Stimulated activated naive CD8-positive, alpha-beta T cell treated with anti-CD3 and anti-CD28 coated beads, Interleukin-15, Interleukin-2, amounts not matched to agents 100 ng/mL and 50 ng/mL, for 24 hours (primary cell): Measurements from ENCODE around the gene PARVA.
"Not testable (repeated sequence)": the region's sequence is repeated elsewhere in the genome, so short reads cannot be mapped to it uniquely, and the experiment has no call there.

ENCODE experiments used
- H3K27ac Mint-ChIP-seq: one replicate; pipeline ENCODE4 v1.8.0; 2021; ENCODE audit warnings: mild to moderate bottlenecking, mixed read lengths
- H3K27me3 Mint-ChIP-seq: one replicate; pipeline ENCODE4 v1.8.0; 2021; ENCODE audit warnings: mixed read lengths
- H3K36me3 Mint-ChIP-seq: one replicate; pipeline ENCODE4 v1.8.0; 2021; ENCODE audit warnings: low read depth, mixed read lengths
- H3K4me1 Mint-ChIP-seq: one replicate; pipeline ENCODE4 v1.8.0; 2021; ENCODE audit warnings: low read depth, mixed read lengths
- H3K4me3 Mint-ChIP-seq: one replicate; pipeline ENCODE4 v1.8.0; 2021; ENCODE audit warnings: mild to moderate bottlenecking, mixed read lengths
- H3K9me3 Mint-ChIP-seq: one replicate; pipeline ENCODE4 v1.8.0; 2021; ENCODE audit warnings: mixed read lengths

PARVA gene

DNA sequence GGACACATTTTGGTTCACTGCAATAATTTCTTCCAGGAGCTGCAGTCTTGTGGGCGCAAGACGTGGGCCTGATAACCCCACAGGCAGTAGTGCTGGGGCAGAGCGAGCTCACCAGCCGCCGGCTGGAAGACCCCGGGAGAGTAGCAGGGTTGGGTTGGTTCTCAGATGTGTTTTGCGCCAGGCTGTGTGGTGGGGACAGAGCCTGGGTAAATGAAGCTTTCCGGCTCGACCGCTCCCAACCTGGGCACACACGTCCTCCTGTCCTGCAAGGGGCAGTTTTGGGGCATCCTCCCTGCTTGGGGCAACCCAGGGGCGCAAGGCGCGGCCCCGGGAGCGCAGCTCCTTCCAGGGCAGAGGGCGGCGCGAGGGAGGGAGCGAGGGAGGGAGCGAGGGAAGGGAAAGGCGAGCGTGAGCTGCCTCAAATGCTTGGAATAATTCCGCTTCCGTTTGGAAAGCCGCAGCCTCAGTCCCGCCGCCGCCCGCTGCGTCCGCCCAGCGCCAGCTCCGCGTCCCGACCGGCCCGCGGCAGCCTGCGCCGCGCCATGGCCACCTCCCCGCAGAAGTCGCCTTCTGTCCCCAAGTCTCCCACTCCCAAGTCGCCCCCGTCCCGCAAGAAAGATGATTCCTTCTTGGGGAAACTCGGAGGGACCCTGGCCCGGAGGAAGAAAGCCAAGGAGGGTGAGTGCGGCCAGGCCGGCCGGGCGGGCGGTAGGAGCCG is at the start of gene PARVA:
Gene PARVA (plus strand): TSS at position 466 of the 718 bp plus-strand sequence. CDS start 77 bp downstream, at position 543.
- Mint-ChIP-seq H3K36me3 (no peaks in the 10 kb centered on the region), H3K27me3 (peaks cover 47% of the 10 kb centered on the region), H3K4me1 (peaks cover 3% of the 10 kb centered on the region), H3K9me3 (peaks cover 9% of the 10 kb centered on the region), H3K27ac (no peak within 1 kb of the TSS), H3K4me3 (peak within 1 kb of the TSS; percentile 71)

DNA sequence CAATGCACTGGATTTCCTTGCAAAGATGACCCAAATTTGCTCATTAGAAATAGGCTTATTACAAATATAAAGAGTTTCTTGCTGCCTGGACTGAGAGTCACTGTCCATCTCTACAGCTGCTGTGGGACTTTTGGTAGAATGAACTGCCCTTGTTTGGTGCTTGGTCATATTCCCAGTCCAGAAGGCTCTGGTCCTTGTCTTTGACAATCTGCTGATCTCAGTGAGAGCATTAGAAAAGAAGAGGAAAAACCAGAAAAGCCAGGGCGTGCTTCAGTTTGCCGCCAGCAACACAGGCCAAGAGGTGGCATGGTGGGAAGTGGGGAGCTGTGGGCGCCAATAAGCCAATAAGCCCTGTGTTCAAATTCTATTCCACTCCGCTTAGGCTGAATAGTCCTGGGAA is 48.2 kb upstream of the PARVA start:
- Mint-ChIP-seq H3K36me3 (peaks cover 3% of the 10 kb centered on the region), H3K27me3 (no peaks in the 10 kb centered on the region), H3K27ac (no peak overlapping the region), H3K4me3 (no peak overlapping the region), H3K9me3 (no peaks in the 10 kb centered on the region), H3K4me1 (no peaks in the 10 kb centered on the region)

DNA sequence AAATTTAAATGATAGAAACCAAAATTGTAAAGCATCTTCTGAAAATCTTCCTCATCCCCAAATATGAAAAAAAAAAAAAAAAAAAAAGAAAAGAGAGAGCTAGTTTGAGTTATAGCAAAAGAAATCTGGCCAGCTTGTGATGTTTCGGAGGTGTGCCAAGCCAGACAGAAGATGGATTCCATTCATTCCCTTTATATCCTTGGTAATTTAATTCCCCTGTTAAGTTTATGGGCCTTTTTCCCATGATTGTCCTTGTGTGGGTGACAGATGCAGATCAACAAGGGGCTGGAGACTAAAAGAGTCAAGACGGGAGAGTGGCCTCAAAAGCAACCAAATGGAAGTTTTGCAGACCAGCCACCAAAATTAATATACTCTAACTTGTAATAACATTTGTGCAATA is 47.6 kb upstream of the PARVA start:
- no peaks in the 10 kb centered on the region for H3K36me3 Mint-ChIP-seq
- no peaks in the 10 kb centered on the region for H3K27me3 Mint-ChIP-seq
- H3K27ac Mint-ChIP-seq, result no peak overlapping the region
- H3K9me3 Mint-ChIP-seq, result no peaks in the 10 kb centered on the region
- H3K4me1 Mint-ChIP-seq, result no peaks in the 10 kb centered on the region
- H3K4me3 Mint-ChIP-seq, result no peak overlapping the region

- Mint-ChIP-seq H3K27me3 (no peaks in the 10 kb centered on the region), H3K36me3 (no peaks in the 10 kb centered on the region), H3K27ac (no peak overlapping the region), H3K4me3 (no peak overlapping the region), H3K4me1 (no peaks in the 10 kb centered on the region), H3K9me3 (no peaks in the 10 kb centered on the region)
Observed at GRCh38 chr11:12330485-12331231, 46.7 kb upstream of the PARVA start.

- H3K27me3 Mint-ChIP-seq, result no peaks in the 10 kb centered on the region
- H3K4me3 Mint-ChIP-seq, result no peak overlapping the region
- no peaks in the 10 kb centered on the region for H3K9me3 Mint-ChIP-seq
- no peaks in the 10 kb centered on the region for H3K36me3 Mint-ChIP-seq
- H3K27ac Mint-ChIP-seq, result no peak overlapping the region
- no peaks in the 10 kb centered on the region for H3K4me1 Mint-ChIP-seq
Observed at GRCh38 chr11:12331239-12331874, 46.0 kb upstream of the PARVA start.

GRCh38 chr11:12343526-12343925 is 33.8 kb upstream of the PARVA start:
- H3K4me3 Mint-ChIP-seq, result no peak overlapping the region
- H3K9me3 Mint-ChIP-seq, result peaks cover 4% of the 10 kb centered on the region
- H3K4me1 Mint-ChIP-seq, result no peaks in the 10 kb centered on the region
- no peaks in the 10 kb centered on the region for H3K36me3 Mint-ChIP-seq
- H3K27ac Mint-ChIP-seq, result no peak overlapping the region
- peaks cover 6% of the 10 kb centered on the region for H3K27me3 Mint-ChIP-seq

DNA sequence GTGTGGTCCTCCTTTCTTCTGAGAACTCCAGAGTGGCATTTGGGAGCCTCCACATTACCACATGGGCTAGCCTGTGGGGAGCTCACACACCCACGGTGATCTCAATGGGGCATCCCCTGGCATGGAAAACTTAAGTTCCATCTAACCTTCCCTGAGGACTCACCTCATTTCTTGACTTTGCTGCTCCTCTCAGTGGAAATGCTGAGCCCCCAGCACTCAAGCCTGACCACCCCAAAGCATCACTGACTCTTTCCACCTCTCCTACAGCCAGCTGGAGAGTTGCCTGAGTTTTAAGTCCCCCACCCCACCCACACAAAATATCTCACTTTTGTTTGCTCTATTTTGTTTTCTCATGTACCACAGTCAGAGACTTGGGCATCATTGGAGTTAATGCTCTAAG is 23.8 kb upstream of the PARVA start:
- Mint-ChIP-seq H3K27me3 (no peaks in the 10 kb centered on the region), H3K36me3 (no peaks in the 10 kb centered on the region), H3K4me1 (peaks cover 23% of the 10 kb centered on the region), H3K9me3 (no peaks in the 10 kb centered on the region), H3K27ac (peak overlapping the region; percentile 38), H3K4me3 (no peak overlapping the region)

DNA sequence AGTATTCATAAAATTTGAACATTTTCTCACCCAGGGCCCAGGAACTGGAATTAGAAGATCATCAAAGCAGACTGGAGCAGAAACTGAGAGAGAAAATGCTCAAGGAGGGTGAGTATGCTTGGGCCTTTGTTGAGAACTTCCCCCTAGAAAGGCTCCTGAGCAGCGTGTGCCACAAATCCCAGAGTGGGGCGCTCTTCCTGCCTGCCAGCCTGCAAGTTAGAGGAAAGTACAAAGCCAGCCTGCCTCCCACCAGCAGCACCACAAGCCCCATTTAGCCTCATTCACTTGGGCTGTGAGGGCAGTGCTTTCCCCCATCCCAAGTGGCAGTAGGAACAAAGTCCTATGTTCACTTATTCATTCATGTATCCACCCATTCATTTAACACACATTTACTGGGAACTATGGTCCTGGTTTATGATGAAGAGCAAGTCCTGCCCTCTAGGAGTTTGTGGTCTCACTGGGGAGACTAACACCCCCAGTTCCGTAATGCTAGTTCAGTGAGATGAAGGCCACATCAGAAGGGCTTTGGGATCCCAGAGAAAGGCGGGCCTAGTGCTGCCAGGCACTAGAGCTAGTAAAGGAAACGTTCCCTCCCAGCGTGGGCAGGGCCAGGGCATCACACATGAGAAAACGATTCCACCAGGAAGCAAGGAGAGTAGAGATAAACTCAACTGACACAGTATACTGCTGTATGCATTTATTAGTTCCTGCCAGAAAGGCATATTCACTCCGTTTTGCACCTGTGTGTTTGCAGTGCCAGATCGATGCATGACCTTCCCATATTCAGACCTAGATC is 22.4 kb upstream of the PARVA start:
- H3K27me3 Mint-ChIP-seq, result no peaks in the 10 kb centered on the region
- H3K27ac Mint-ChIP-seq, result no peak overlapping the region
- H3K4me1 Mint-ChIP-seq, result peaks cover 23% of the 10 kb centered on the region
- H3K36me3 Mint-ChIP-seq, result no peaks in the 10 kb centered on the region
- H3K9me3 Mint-ChIP-seq, result no peaks in the 10 kb centered on the region
- H3K4me3 Mint-ChIP-seq, result no peak overlapping the region

GRCh38 chr11:12356944-12357655 is 20.3 kb upstream of the PARVA start:
- no peaks in the 10 kb centered on the region for H3K36me3 Mint-ChIP-seq
- H3K4me3 Mint-ChIP-seq, result no peak overlapping the region
- H3K27ac Mint-ChIP-seq, result no peak overlapping the region
- peaks cover 20% of the 10 kb centered on the region for H3K4me1 Mint-ChIP-seq
- no peaks in the 10 kb centered on the region for H3K27me3 Mint-ChIP-seq
- no peaks in the 10 kb centered on the region for H3K9me3 Mint-ChIP-seq

GRCh38 chr11:12357697-12358096 is 19.7 kb upstream of the PARVA start:
- H3K4me1 Mint-ChIP-seq, result peaks cover 21% of the 10 kb centered on the region
- H3K36me3 Mint-ChIP-seq, H3K27ac Mint-ChIP-seq, H3K27me3 Mint-ChIP-seq, H3K4me3 Mint-ChIP-seq, H3K9me3 Mint-ChIP-seq: not testable (repeated sequence)

- H3K4me3 Mint-ChIP-seq, result no peak overlapping the region
- H3K27me3 Mint-ChIP-seq, result no peaks in the 10 kb centered on the region
- H3K36me3 Mint-ChIP-seq, result no peaks in the 10 kb centered on the region
- no peaks in the 10 kb centered on the region for H3K9me3 Mint-ChIP-seq
- H3K27ac Mint-ChIP-seq, result no peak overlapping the region
- peaks cover 22% of the 10 kb centered on the region for H3K4me1 Mint-ChIP-seq
Observed at GRCh38 chr11:12358302-12359188, 18.8 kb upstream of the PARVA start.

DNA sequence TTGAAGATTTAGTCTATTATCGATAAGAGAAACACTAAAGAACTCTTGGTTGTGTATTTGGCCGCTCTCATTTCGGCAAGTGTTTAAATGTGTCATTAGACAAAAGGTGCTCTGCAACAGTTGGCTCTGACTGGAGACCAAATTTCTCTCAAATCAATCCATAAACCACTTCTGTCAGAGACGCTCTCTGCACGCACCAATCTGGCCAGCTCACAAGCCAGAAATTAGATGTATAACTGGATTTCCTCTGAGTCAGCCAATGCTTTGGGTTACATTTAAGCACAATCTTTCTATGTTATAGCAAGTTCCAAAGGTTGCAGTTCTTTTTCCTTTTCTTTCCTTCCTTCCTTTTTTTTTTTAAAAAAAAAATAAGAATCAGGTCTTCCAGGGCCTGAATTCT is 17.6 kb upstream of the PARVA start:
- H3K36me3 Mint-ChIP-seq, result no peaks in the 10 kb centered on the region

GRCh38 chr11:12361682-12362081 is 15.7 kb upstream of the PARVA start:
- H3K27me3 Mint-ChIP-seq, result no peaks in the 10 kb centered on the region
- peaks cover 20% of the 10 kb centered on the region for H3K4me1 Mint-ChIP-seq
- H3K4me3 Mint-ChIP-seq, result no peak overlapping the region
- H3K36me3 Mint-ChIP-seq, result no peaks in the 10 kb centered on the region
- no peak overlapping the region for H3K27ac Mint-ChIP-seq
- no peaks in the 10 kb centered on the region for H3K9me3 Mint-ChIP-seq

More for the DNA sequence above, 17.6 kb upstream of the PARVA start:
- Mint-ChIP-seq H3K4me3 (no peak overlapping the region), H3K27me3 (no peaks in the 10 kb centered on the region), H3K9me3 (no peaks in the 10 kb centered on the region), H3K4me1 (peaks cover 17% of the 10 kb centered on the region), H3K27ac (no peak overlapping the region)
